WTC11 (cell line): ENCODE results near the gene ELK1. TPM values are rescaled to one million over a fixed set of nuclear protein-coding genes. Genes with fewer than 3 reads are reported as not detected.

Experiments used
- ATAC-seq: fragments of 200-7000 bp; cut with Tn5 transposase; 2 replicates; pipeline ENCODE4 v1.10.0; 2021; ENCODE audit warnings: mild to moderate bottlenecking, moderate library complexity
- CTCF ChIA-PET: fragments of 300-600 bp; sonication (Branson Sonifier 250); formaldehyde crosslinking; loops from one replicate; lab custom pipeline; 2021; ENCODE audit warnings: antibody characterized with exemption; lab: Charles Lee
- POLR2A ChIA-PET: fragments of 350-600 bp; sonication (Branson Sonifier 250); formaldehyde crosslinking; loops from one replicate; lab custom pipeline; 2021; ENCODE audit warnings: antibody characterized with exemption; lab: Charles Lee
- DNase-seq: peaks from one replicate; pipeline ENCODE4 v3.0.0; 2021; ENCODE audit warnings: low spot score
- H3K27ac Mint-ChIP-seq: 2 replicates; pipeline ENCODE4 v1.8.0; 2021; ENCODE audit warnings: mixed read lengths
- H3K27me3 Mint-ChIP-seq: 2 replicates; pipeline ENCODE4 v1.8.0; 2021; ENCODE audit warnings: low read depth, mild to moderate bottlenecking, moderate library complexity, mixed read lengths
- H3K36me3 Mint-ChIP-seq: 2 replicates; pipeline ENCODE4 v1.8.0; 2021; ENCODE audit warnings: mixed read lengths
- H3K4me1 Mint-ChIP-seq: 2 replicates; pipeline ENCODE4 v1.8.0; 2022; ENCODE audit warnings: mixed read lengths
- H3K4me3 Mint-ChIP-seq: 2 replicates; pipeline ENCODE4 v1.8.0; 2021; ENCODE audit warnings: mild to moderate bottlenecking, moderate library complexity, mixed read lengths
- H3K9me3 Mint-ChIP-seq: 2 replicates; pipeline ENCODE4 v1.8.0; 2021; ENCODE audit warnings: mixed read lengths
- CREB1 ChIP-seq: sonication (generic); formaldehyde crosslinking; IDR thresholded peaks from 2 replicates; pipeline ENCODE4 v1.8.0; 2023; ENCODE audit warnings: mild to moderate bottlenecking, missing genetic modification reagents
- CTCF ChIP-seq: fragments of 200-600 bp; IDR thresholded peaks from 2 replicates; pipeline ENCODE4 v1.8.0; 2022; ENCODE audit warnings: antibody characterized with exemption
- ELF4 ChIP-seq: sonication (generic); formaldehyde crosslinking; IDR thresholded peaks from 2 replicates; pipeline ENCODE4 v1.8.1; 2022; ENCODE audit warnings: low read depth, mild to moderate bottlenecking, moderate library complexity, missing genetic modification reagents
- ETV6 ChIP-seq: sonication (generic); formaldehyde crosslinking; IDR thresholded peaks from 2 replicates; pipeline ENCODE4 v1.8.1; 2022; ENCODE audit warnings: mild to moderate bottlenecking, missing genetic modification reagents
- GRHL2 ChIP-seq: fragments of 250-450 bp; sonication (Bioruptor Pico); IDR thresholded peaks from 2 replicates; pipeline ENCODE4 v1.8.0; 2022; ENCODE audit warnings: mild to moderate bottlenecking, moderate library complexity; ENCODE audit not compliant: insufficient replicate concordance, severe bottlenecking
- HMGXB4 ChIP-seq: sonication (generic); formaldehyde crosslinking; IDR thresholded peaks from 2 replicates; pipeline ENCODE4 v1.8.1; 2023; ENCODE audit warnings: mild to moderate bottlenecking, moderate library complexity, missing genetic modification reagents
- IRF2 ChIP-seq: sonication (generic); formaldehyde crosslinking; IDR thresholded peaks from 2 replicates; pipeline ENCODE4 v1.8.0; 2022; ENCODE audit warnings: low read depth, missing genetic modification reagents, borderline replicate concordance
- KAT7 ChIP-seq: sonication (generic); formaldehyde crosslinking; IDR thresholded peaks from 2 replicates; pipeline ENCODE4 v1.8.1; 2023; ENCODE audit warnings: missing genetic modification reagents, mild to moderate bottlenecking, borderline replicate concordance
- MXD4 ChIP-seq: fragments of 250-450 bp; sonication (Bioruptor Pico); IDR thresholded peaks from 2 replicates; pipeline ENCODE4 v1.8.0; 2021; ENCODE audit warnings: mild to moderate bottlenecking, moderate library complexity, borderline replicate concordance
- NFATC4 ChIP-seq: fragments of 250-450 bp; sonication (Bioruptor Pico); IDR thresholded peaks from 2 replicates; pipeline ENCODE4 v1.9.0; 2021; ENCODE audit warnings: mild to moderate bottlenecking
- NFYB ChIP-seq: sonication (generic); formaldehyde crosslinking; conservative IDR thresholded peaks from 2 replicates; pipeline ENCODE4 v1.8.0; 2022; ENCODE audit warnings: low read depth, missing genetic modification reagents
- NR1H2 ChIP-seq: sonication (generic); formaldehyde crosslinking; IDR thresholded peaks from 2 replicates; pipeline ENCODE4 v1.9.0; 2021; ENCODE audit warnings: mild to moderate bottlenecking, moderate library complexity, missing genetic modification reagents
- NR3C1 ChIP-seq: sonication (generic); formaldehyde crosslinking; conservative IDR thresholded peaks from 2 replicates; pipeline ENCODE4 v1.8.1; 2023; ENCODE audit warnings: low read depth, mild to moderate bottlenecking, missing genetic modification reagents
- PRRX2 ChIP-seq: fragments of 250-450 bp; sonication (Bioruptor Pico); IDR thresholded peaks from 2 replicates; pipeline ENCODE4 v1.8.0; 2021; ENCODE audit warnings: mild to moderate bottlenecking
- SMAD3 ChIP-seq: sonication (generic); formaldehyde crosslinking; IDR thresholded peaks from 2 replicates; pipeline ENCODE4 v1.8.0; 2022; ENCODE audit warnings: missing genetic modification reagents, mild to moderate bottlenecking, borderline replicate concordance
- SOX15 ChIP-seq: fragments of 250-450 bp; sonication (Bioruptor Pico); IDR thresholded peaks from 2 replicates; pipeline ENCODE4 v1.9.0; 2021; ENCODE audit warnings: mild to moderate bottlenecking
- USF2 ChIP-seq: sonication (generic); formaldehyde crosslinking; IDR thresholded peaks from 2 replicates; pipeline ENCODE4 v1.8.1; 2023; ENCODE audit warnings: mild to moderate bottlenecking, missing genetic modification reagents, moderate library complexity
- ZNF138 ChIP-seq: sonication (generic); formaldehyde crosslinking; conservative IDR thresholded peaks from 2 replicates; pipeline ENCODE4 v1.8.1; 2022; ENCODE audit warnings: mild to moderate bottlenecking, moderate library complexity, missing genetic modification reagents
- ZNF317 ChIP-seq: sonication (generic); formaldehyde crosslinking; IDR thresholded peaks from 2 replicates; pipeline ENCODE4 v1.8.1; 2023; ENCODE audit warnings: low read depth, mild to moderate bottlenecking, moderate library complexity, missing genetic modification reagents, borderline replicate concordance
- ZNF423 ChIP-seq: fragments of 250-450 bp; sonication (Bioruptor Pico); IDR thresholded peaks from 2 replicates; pipeline ENCODE4 v2.1.2; 2022; ENCODE audit warnings: mild to moderate bottlenecking, moderate library complexity
- ZNF512 ChIP-seq: sonication (generic); formaldehyde crosslinking; IDR thresholded peaks from 2 replicates; pipeline ENCODE4 v1.8.1; 2022; ENCODE audit warnings: missing genetic modification reagents, borderline replicate concordance
- total RNA-seq: library from RNA; stranded (reverse); gene quantifications from 3 replicates; pipeline ENCODE4 v1.2.3, GENCODE V29; 2021

Gene ELK1
- total RNA-seq, 1 experiment from 2014 or later = 35.8 TPM

- TF ChIP-seq SMAD3 = no peak
Observed at GRCh38 chrX:47643926-47644325, 6.4 kb downstream of the ELK1 start (continued).

GRCh38 chrX:47638816-47639215 lies 11.5 kb downstream of the ELK1 start:
- ATAC-seq (no peak), DNase-seq (no peak)
- peaks cover 45% of the 10 kb centered on the region for H3K36me3 Mint-ChIP-seq
- no peaks in the 10 kb centered on the region for H3K27me3 Mint-ChIP-seq
- H3K27ac Mint-ChIP-seq = no peak overlapping the region
- H3K4me3 Mint-ChIP-seq = no peak overlapping the region
- CTCF ChIA-PET = interaction anchor here (1.2 kb wide), 1 partner anchor 22 kb away, joined by 4 read pairs; no protein-coding TSS in a partner anchor
- 0 out of 2 replicates have a peak, but pooled peaks cover 2% of the 10 kb centered on the region for H3K4me1 Mint-ChIP-seq
- TF ChIP-seq ZNF512 (CRISPR knock-in tag) = no peak
- TF ChIP-seq ZNF423 (CRISPR knock-in tag) = no peak
- no peak for TF ChIP-seq ZNF138 (CRISPR knock-in tag)
- TF ChIP-seq GRHL2 (CRISPR knock-in tag) = no peak
- no peak for TF ChIP-seq CTCF
- no peak for TF ChIP-seq ELF4 (CRISPR knock-in tag)
- TF ChIP-seq ZNF317 (CRISPR knock-in tag) = no peak
- no peak for TF ChIP-seq HMGXB4 (CRISPR knock-in tag)
- TF ChIP-seq USF2 = no peak
- no peak for TF ChIP-seq NFATC4 (CRISPR knock-in tag)
- no peak for TF ChIP-seq KAT7 (CRISPR knock-in tag)
- no peak for TF ChIP-seq CREB1 (CRISPR knock-in tag)
- TF ChIP-seq ETV6 (CRISPR knock-in tag) = no peak
- no peak for TF ChIP-seq MXD4 (CRISPR knock-in tag)
- TF ChIP-seq NR3C1 = no peak
- no peak for TF ChIP-seq IRF2
- no peak for TF ChIP-seq NR1H2
- no peak for TF ChIP-seq SOX15 (CRISPR knock-in tag)
- TF ChIP-seq NFYB = no peak
- no peak for TF ChIP-seq PRRX2
- POLR2A ChIA-PET = no interaction called here
- peaks cover 12% of the 10 kb centered on the region for H3K9me3 Mint-ChIP-seq
